HL-60 (cell line): ENCODE data around the gene AGBL4.

Experiments
- DNase-seq, 2 experiments: peaks; one replicate each; pipeline ENCODE4 v3.0.0-alpha.2; 2010 to 2020; ENCODE audit warnings: low read depth in 1 of 2, low spot score in 1 of 2
- H3K27ac ChIP-seq: fragments of 250-450 bp; sonication (Bioruptor Pico); replicated peaks from 2 replicates; pipeline ENCODE4 v1.5.1; 2020; ENCODE audit warnings: mild to moderate bottlenecking, moderate library complexity
- H3K27me3 ChIP-seq: fragments of 250-450 bp; sonication (Bioruptor Pico); 2 replicates; pipeline ENCODE4 v1.5.1; 2021; ENCODE audit warnings: mild to moderate bottlenecking, moderate library complexity; ENCODE audit not compliant: insufficient read depth, poor library complexity, severe bottlenecking
- H3K4me3 ChIP-seq: replicated peaks from 2 replicates; pipeline ENCODE4 v1.5.1; 2011; ENCODE audit warnings: mild to moderate bottlenecking, control low read depth, low read length; ENCODE audit not compliant: insufficient read depth
- GABPA ChIP-seq: IDR thresholded peaks from 2 replicates; pipeline ENCODE4 v1.6.1; 2012; ENCODE audit warnings: low read depth
- POLR2AphosphoS5 ChIP-seq: IDR thresholded peaks from 2 replicates; pipeline ENCODE4 v1.6.1; 2012; ENCODE audit warnings: low read depth
- SPI1 ChIP-seq: IDR thresholded peaks from 2 replicates; pipeline ENCODE4 v1.6.1; 2012; ENCODE audit warnings: low read depth, mild to moderate bottlenecking, borderline replicate concordance
- TF ChIP-seq, protein P1 (sequence below): IDR thresholded peaks from one replicate; pipeline ENCODE4 v1.5.1; 2011; ENCODE audit warnings: low read length, control low read depth, inconsistent platforms; ENCODE audit not compliant: insufficient read depth
- TF ChIP-seq, protein P2 (sequence below): IDR thresholded peaks from 2 replicates; pipeline ENCODE4 v1.6.1; 2012; ENCODE audit warnings: low read depth; ENCODE audit not compliant: insufficient replicate concordance

Gene AGBL4

GRCh38 chr1:49229555-49229954, 794.2 kb downstream of the AGBL4 start:
- Histone ChIP-seq H3K4me3 (no peak overlapping the region), H3K27ac (no peak overlapping the region), H3K27me3 (no peaks in the 10 kb centered on the region)
- no peak for DNase-seq
- no peak for TF ChIP-seq SPI1
- no peak for TF ChIP-seq POLR2AphosphoS5
- TF ChIP-seq, protein P1, sequence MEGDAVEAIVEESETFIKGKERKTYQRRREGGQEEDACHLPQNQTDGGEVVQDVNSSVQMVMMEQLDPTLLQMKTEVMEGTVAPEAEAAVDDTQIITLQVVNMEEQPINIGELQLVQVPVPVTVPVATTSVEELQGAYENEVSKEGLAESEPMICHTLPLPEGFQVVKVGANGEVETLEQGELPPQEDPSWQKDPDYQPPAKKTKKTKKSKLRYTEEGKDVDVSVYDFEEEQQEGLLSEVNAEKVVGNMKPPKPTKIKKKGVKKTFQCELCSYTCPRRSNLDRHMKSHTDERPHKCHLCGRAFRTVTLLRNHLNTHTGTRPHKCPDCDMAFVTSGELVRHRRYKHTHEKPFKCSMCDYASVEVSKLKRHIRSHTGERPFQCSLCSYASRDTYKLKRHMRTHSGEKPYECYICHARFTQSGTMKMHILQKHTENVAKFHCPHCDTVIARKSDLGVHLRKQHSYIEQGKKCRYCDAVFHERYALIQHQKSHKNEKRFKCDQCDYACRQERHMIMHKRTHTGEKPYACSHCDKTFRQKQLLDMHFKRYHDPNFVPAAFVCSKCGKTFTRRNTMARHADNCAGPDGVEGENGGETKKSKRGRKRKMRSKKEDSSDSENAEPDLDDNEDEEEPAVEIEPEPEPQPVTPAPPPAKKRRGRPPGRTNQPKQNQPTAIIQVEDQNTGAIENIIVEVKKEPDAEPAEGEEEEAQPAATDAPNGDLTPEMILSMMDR: no peak
- no peak for TF ChIP-seq GABPA
- TF ChIP-seq, protein P2, sequence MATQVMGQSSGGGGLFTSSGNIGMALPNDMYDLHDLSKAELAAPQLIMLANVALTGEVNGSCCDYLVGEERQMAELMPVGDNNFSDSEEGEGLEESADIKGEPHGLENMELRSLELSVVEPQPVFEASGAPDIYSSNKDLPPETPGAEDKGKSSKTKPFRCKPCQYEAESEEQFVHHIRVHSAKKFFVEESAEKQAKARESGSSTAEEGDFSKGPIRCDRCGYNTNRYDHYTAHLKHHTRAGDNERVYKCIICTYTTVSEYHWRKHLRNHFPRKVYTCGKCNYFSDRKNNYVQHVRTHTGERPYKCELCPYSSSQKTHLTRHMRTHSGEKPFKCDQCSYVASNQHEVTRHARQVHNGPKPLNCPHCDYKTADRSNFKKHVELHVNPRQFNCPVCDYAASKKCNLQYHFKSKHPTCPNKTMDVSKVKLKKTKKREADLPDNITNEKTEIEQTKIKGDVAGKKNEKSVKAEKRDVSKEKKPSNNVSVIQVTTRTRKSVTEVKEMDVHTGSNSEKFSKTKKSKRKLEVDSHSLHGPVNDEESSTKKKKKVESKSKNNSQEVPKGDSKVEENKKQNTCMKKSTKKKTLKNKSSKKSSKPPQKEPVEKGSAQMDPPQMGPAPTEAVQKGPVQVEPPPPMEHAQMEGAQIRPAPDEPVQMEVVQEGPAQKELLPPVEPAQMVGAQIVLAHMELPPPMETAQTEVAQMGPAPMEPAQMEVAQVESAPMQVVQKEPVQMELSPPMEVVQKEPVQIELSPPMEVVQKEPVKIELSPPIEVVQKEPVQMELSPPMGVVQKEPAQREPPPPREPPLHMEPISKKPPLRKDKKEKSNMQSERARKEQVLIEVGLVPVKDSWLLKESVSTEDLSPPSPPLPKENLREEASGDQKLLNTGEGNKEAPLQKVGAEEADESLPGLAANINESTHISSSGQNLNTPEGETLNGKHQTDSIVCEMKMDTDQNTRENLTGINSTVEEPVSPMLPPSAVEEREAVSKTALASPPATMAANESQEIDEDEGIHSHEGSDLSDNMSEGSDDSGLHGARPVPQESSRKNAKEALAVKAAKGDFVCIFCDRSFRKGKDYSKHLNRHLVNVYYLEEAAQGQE: no peak

DNA sequence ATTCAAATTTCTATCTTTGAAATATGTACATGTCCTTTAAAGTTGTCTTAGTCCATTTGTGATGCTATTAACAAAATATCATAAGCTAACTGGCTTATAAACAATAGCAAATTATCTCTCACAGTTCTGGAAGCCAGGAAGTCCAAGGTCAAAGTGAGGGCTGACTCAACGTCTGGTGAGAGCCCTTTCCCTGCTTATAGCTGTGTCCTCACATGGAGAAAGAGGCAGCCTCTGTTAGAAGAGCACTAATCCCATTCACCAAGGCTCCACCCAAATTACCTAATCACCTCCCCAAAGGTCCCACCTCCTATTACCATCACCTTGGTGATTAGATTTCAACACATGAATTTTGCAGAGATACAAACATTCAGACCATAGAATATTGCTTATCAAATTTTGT, 797.0 kb downstream of the AGBL4 start:
- TF ChIP-seq, protein P2: no peak
- no peak for TF ChIP-seq SPI1
- TF ChIP-seq POLR2AphosphoS5: no peak
- TF ChIP-seq GABPA: no peak
- TF ChIP-seq, protein P1: no peak
- Histone ChIP-seq H3K27ac (no peak overlapping the region), H3K4me3 (no peak overlapping the region), H3K27me3 (no peaks in the 10 kb centered on the region)
- no peak for DNase-seq

- no peak for DNase-seq
- no peaks in the 10 kb centered on the region for H3K27me3 ChIP-seq
- H3K4me3 ChIP-seq: no peak overlapping the region
- TF ChIP-seq, protein P2: no peak
- TF ChIP-seq SPI1: no peak
- TF ChIP-seq POLR2AphosphoS5: no peak
- TF ChIP-seq, protein P1: no peak
- TF ChIP-seq GABPA: no peak
- H3K27ac ChIP-seq: no peak overlapping the region
These were observed 798.3 kb downstream of the AGBL4 start for GRCh38 chr1:49225464-49225863.
